ENCODE results near the gene OARD1. TPM values are rescaled to one million over a fixed set of nuclear protein-coding genes. Genes with fewer than 3 reads are reported as not detected.

Gene OARD1
- total RNA-seq, 2 donors from 2014 or later, result 62.7 to 73.1 TPM

- peaks cover 8% of the 10 kb centered on the region for H3K4me1 Mint-ChIP-seq (ENCODE audit: low read depth)
- DNase-seq (peak; percentile 54 to 63), ATAC-seq (replicated peaks in 1 of 2) (peak; percentile 48 to 59)
- H3K4me3 Mint-ChIP-seq, result no peak within 1 kb of the TSS
- H3K9me3 Mint-ChIP-seq, result no peaks in the 10 kb centered on the region
- H3K27me3 Mint-ChIP-seq (ENCODE audit: low read depth), result no peaks in the 10 kb centered on the region
- H3K27ac Mint-ChIP-seq, result no peak within 1 kb of the TSS
- no peaks in the 10 kb centered on the region for H3K36me3 Mint-ChIP-seq (ENCODE audit: insufficient read depth in 2 of 2)
These were observed 32.8 kb downstream of the OARD1 start, which contains the start of gene UNC5CL for GRCh38 chr6:41039060-41039998. TSS of gene UNC5CL (minus strand) at chr6:41039221. CDS start at chr6:41035074, 4,147 bp downstream.

- Mint-ChIP-seq H3K4me3 (no peak overlapping the region), H3K27me3 (ENCODE audit: low read depth) (no peaks in the 10 kb centered on the region), H3K9me3 (no peaks in the 10 kb centered on the region), H3K27ac (no peak overlapping the region), H3K4me1 (ENCODE audit: low read depth) (peaks cover 8% of the 10 kb centered on the region), H3K36me3 (ENCODE audit: insufficient read depth in 2 of 2) (no peaks in the 10 kb centered on the region)
- no peak for ATAC-seq (replicated peaks in 1 of 2)
- DNase-seq, result no peak
These were observed 34.0 kb downstream of the OARD1 start for GRCh38 chr6:41038205-41038604.

- Mint-ChIP-seq H3K9me3 (no peaks in the 10 kb centered on the region), H3K27ac (no peak overlapping the region), H3K4me1 (ENCODE audit: low read depth) (peaks cover 8% of the 10 kb centered on the region), H3K36me3 (ENCODE audit: insufficient read depth in 2 of 2) (no peaks in the 10 kb centered on the region), H3K27me3 (ENCODE audit: low read depth) (no peaks in the 10 kb centered on the region), H3K4me3 (no peak overlapping the region)
- DNase-seq (no peak), ATAC-seq (replicated peaks in 1 of 2) (no peak)
These were observed 34.9 kb downstream of the OARD1 start for GRCh38 chr6:41037107-41037900.

GRCh38 chr6:41036601-41037000 is 35.6 kb downstream of the OARD1 start:
- Mint-ChIP-seq H3K4me1 (ENCODE audit: low read depth) (peaks cover 8% of the 10 kb centered on the region), H3K27ac (no peak overlapping the region), H3K27me3 (ENCODE audit: low read depth) (no peaks in the 10 kb centered on the region), H3K36me3 (ENCODE audit: insufficient read depth in 2 of 2) (no peaks in the 10 kb centered on the region), H3K9me3 (no peaks in the 10 kb centered on the region), H3K4me3 (no peak overlapping the region)
- DNase-seq (no peak), ATAC-seq (replicated peaks in 1 of 2) (no peak)

- Mint-ChIP-seq H3K36me3 (ENCODE audit: insufficient read depth in 2 of 2) (no peaks in the 10 kb centered on the region), H3K4me1 (ENCODE audit: low read depth) (peaks cover 8% of the 10 kb centered on the region), H3K4me3 (no peak overlapping the region), H3K9me3 (no peaks in the 10 kb centered on the region), H3K27me3 (ENCODE audit: low read depth) (no peaks in the 10 kb centered on the region), H3K27ac (no peak overlapping the region)
- ATAC-seq (replicated peaks in 1 of 2) (no peak), DNase-seq (no peak)
These were observed 36.0 kb downstream of the OARD1 start for GRCh38 chr6:41036186-41036585.

- no peak for DNase-seq
- Mint-ChIP-seq H3K27ac (no peak overlapping the region), H3K4me1 (ENCODE audit: low read depth) (peaks cover 6% of the 10 kb centered on the region), H3K9me3 (no peaks in the 10 kb centered on the region), H3K4me3 (no peak overlapping the region), H3K27me3 (ENCODE audit: low read depth) (no peaks in the 10 kb centered on the region), H3K36me3 (ENCODE audit: insufficient read depth in 2 of 2) (no peaks in the 10 kb centered on the region)
- no peak for ATAC-seq (replicated peaks in 1 of 2)
These were observed 38.4 kb downstream of the OARD1 start for GRCh38 chr6:41033776-41034175.

GRCh38 chr6:41032830-41033229 is 39.3 kb downstream of the OARD1 start:
- no peak for DNase-seq
- Mint-ChIP-seq H3K36me3 (ENCODE audit: insufficient read depth in 2 of 2) (no peaks in the 10 kb centered on the region), H3K9me3 (no peaks in the 10 kb centered on the region), H3K4me3 (no peak overlapping the region), H3K27me3 (ENCODE audit: low read depth) (no peaks in the 10 kb centered on the region), H3K4me1 (ENCODE audit: low read depth) (peaks cover 13% of the 10 kb centered on the region), H3K27ac (no peak overlapping the region)
- ATAC-seq (replicated peaks in 1 of 2), result no peak

- H3K4me3 Mint-ChIP-seq, result peak overlapping the region; percentile 60 to 85
- DNase-seq, result peak in 1 of 2 donors; percentile 8
These were observed 43.4 kb downstream of the OARD1 start for GRCh38 chr6:41028561-41029412.

GRCh38 chr6:41027799-41028560 is 44.2 kb downstream of the OARD1 start:
- Mint-ChIP-seq H3K4me1 (ENCODE audit: low read depth) (peaks cover 23% of the 10 kb centered on the region), H3K36me3 (ENCODE audit: insufficient read depth in 2 of 2) (no peaks in the 10 kb centered on the region), H3K9me3 (no peaks in the 10 kb centered on the region), H3K27ac (peak overlapping the region; percentile 67), H3K4me3 (peak overlapping the region; percentile 60 to 85), H3K27me3 (ENCODE audit: low read depth) (no peaks in the 10 kb centered on the region)
- peak; percentile 90 to 91 for ATAC-seq (replicated peaks in 1 of 2)
- DNase-seq, result peak; percentile 81 to 93

More at GRCh38 chr6:41028561-41029412, 43.4 kb downstream of the OARD1 start:
- Mint-ChIP-seq H3K27ac (peak overlapping the region; percentile 47), H3K27me3 (ENCODE audit: low read depth) (no peaks in the 10 kb centered on the region), H3K4me1 (ENCODE audit: low read depth) (peaks cover 23% of the 10 kb centered on the region), H3K9me3 (no peaks in the 10 kb centered on the region), H3K36me3 (ENCODE audit: insufficient read depth in 2 of 2) (no peaks in the 10 kb centered on the region)
- peak; percentile 48 to 58 for ATAC-seq (replicated peaks in 1 of 2)

- no peak for DNase-seq
- Mint-ChIP-seq H3K4me3 (peak overlapping the region; percentile 60 to 85), H3K4me1 (ENCODE audit: low read depth) (peaks cover 23% of the 10 kb centered on the region), H3K9me3 (no peaks in the 10 kb centered on the region), H3K27ac (peak overlapping the region; percentile 67), H3K27me3 (ENCODE audit: low read depth) (no peaks in the 10 kb centered on the region), H3K36me3 (ENCODE audit: insufficient read depth in 2 of 2) (no peaks in the 10 kb centered on the region)
- no peak for ATAC-seq (replicated peaks in 1 of 2)
These were observed 44.9 kb downstream of the OARD1 start for GRCh38 chr6:41027241-41027640.

GRCh38 chr6:41025966-41026530 is 46.1 kb downstream of the OARD1 start:
- Mint-ChIP-seq H3K27me3 (ENCODE audit: low read depth) (no peaks in the 10 kb centered on the region), H3K4me3 (no peak overlapping the region), H3K36me3 (ENCODE audit: insufficient read depth in 2 of 2) (no peaks in the 10 kb centered on the region), H3K4me1 (ENCODE audit: low read depth) (peaks cover 23% of the 10 kb centered on the region), H3K9me3 (no peaks in the 10 kb centered on the region), H3K27ac (no peak overlapping the region)
- ATAC-seq (replicated peaks in 1 of 2) (no peak), DNase-seq (no peak)

GRCh38 chr6:41023114-41023513 is 49.0 kb downstream of the OARD1 start:
- DNase-seq, result no peak
- peaks cover 13% of the 10 kb centered on the region for H3K4me1 Mint-ChIP-seq (ENCODE audit: low read depth)
- no peak for ATAC-seq (replicated peaks in 1 of 2)
- no peak overlapping the region for H3K4me3 Mint-ChIP-seq
- H3K27ac Mint-ChIP-seq, result no peak overlapping the region
- H3K9me3 Mint-ChIP-seq, result no peaks in the 10 kb centered on the region
- H3K27me3 Mint-ChIP-seq (ENCODE audit: low read depth), result no peaks in the 10 kb centered on the region
- no peaks in the 10 kb centered on the region for H3K36me3 Mint-ChIP-seq (ENCODE audit: insufficient read depth in 2 of 2)

All from activated T-cell treated with anti-CD3 and anti-CD28 coated beads, Interleukin-2, amount 50 U/mL, for 72 hours (primary cell).